GM18508 (cell line): ENCODE results near the gene DPP9.
"Not testable (repeated sequence)": the region's sequence is repeated elsewhere in the genome, so short reads cannot be mapped to it uniquely, and the experiment has no call there.

Experiments used
- ATAC-seq: cut with Tn5 transposase; IDR thresholded peaks from one replicate; pipeline ENCODE4 v1.9.1; 2021; ENCODE audit warnings: moderate number of reproducible peaks; ENCODE audit not compliant: insufficient read depth, unreplicated experiment

DPP9 gene

GRCh38 chr19:4742723-4743646 lies 19.3 kb upstream of the DPP9 start:
- ATAC-seq: no peak

GRCh38 chr19:4740092-4740491 lies 16.4 kb upstream of the DPP9 start:
- ATAC-seq: no peak

- ATAC-seq: no peak
Observed at GRCh38 chr19:4738734-4739133, 15.1 kb upstream of the DPP9 start.

DNA sequence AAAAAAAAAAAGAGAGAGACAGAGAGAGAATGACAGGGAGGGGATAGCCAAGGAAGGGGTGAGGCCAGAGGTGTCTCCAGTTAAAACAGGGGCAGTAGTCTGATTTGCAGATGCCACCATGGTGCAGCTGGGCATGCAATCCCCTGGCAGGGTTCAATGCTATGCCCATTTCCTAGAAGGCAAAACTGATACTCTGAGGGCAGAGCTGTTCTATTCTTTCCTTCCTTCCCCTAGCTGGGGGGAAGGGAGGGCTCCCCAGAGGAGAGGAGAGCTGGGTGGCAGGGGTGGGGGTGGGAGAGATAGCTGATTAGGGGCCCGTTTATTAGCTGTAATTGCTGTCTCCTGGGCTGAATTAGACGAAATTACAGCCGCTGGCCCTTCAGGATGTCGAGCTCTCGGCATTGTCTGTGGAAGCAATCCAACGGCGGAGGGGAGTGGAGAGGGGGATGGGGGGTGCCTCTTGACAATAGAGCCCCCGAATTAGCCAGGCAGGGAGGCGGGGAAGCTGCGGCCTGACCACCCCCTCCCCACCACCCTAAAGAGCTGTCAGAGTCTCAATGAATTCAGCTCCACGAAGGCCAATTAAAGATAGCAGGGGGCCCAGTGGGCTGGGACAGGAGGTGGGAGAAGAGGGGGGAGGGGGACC lies 14.4 kb upstream of the DPP9 start:
- no peak for ATAC-seq

GRCh38 chr19:4733755-4734345 lies 10.2 kb upstream of the DPP9 start:
- ATAC-seq: no peak

GRCh38 chr19:4732680-4733114 lies 9.1 kb upstream of the DPP9 start:
- ATAC-seq: no peak

- ATAC-seq: no peak
Observed at GRCh38 chr19:4730740-4731171, 7.1 kb upstream of the DPP9 start.

GRCh38 chr19:4728871-4729270 lies 5.2 kb upstream of the DPP9 start:
- no peak for ATAC-seq

- ATAC-seq: no peak
Observed at GRCh38 chr19:4722671-4723594, 709 bp downstream of the DPP9 start.

- ATAC-seq: no peak
Observed at GRCh38 chr19:4721196-4721595, 2.4 kb downstream of the DPP9 start.

- no peak for ATAC-seq
Observed at GRCh38 chr19:4720037-4720700, 3.5 kb downstream of the DPP9 start.

GRCh38 chr19:4719499-4719866 lies 4.2 kb downstream of the DPP9 start:
- no peak for ATAC-seq

DNA sequence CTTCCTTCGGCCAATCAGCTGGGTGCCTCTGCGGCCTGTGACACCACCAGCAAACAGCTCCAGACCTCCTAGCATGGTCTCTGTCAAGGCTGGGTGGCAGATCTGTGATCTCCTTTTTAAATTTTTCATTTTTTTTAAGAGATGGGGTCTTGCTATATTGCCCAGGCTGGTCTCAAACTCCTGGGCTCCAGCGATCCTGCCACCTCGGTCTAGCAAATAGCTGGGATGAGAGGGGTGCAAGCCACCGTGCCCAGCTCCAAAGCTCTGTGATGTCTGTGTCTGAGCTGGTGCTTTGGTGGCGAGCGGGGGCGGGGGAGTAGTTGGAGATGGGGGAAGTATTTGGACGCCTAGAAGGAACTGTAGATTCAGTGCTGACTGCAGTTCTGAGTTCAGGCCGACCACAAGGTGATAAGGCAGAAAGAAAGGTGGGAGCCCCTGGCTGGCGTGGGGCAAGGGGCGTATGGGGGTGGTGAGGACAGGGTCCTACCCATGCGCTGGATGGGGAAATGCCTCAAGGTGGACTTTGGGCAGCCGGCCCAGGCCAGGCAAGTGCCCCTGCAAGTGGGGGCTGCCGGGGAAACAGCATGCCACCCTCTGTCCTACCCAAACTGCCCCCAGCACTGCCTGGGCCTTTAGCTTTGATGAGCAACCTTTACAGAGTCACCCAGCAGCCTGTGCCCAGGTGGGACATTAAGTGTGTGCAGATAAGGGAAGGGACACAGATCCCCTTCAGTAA lies 5.5 kb downstream of the DPP9 start:
- no peak for ATAC-seq

DNA sequence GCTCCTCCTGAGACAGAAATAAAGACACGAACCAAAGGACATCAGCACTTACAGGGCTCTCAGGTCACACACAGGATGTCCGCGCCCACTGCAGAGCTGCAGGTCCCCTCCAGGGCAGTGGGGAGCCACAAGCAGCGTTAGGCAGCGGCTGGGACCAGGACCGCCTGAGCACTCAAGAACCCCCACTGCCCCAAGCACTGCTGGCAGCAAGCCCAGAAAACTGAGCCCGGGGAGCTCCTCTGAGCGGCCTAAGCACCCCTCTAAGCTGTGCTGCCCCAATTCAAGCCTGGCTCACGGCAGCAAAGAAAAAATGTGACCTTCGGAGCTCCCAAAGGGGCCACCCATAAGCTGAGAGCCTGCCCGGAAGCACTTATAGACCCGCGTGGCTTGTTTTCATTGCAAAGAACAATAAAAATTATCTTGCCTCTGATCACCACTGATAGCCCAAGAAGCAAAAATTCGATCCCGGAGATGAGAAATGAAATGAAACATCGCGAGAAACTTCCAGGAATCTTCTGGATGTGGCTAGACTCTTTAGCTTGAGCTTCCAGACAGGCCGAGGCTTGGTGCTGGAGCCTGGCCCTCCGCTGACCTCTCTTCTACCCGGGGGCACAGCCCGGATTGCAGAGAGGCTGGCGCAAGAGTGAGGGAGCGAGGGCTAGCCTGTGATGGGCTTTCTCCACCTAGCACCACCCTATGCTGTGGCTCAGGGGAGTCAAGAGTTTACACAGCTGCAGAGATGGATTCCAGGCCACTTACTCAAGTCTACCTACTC lies 6.3 kb downstream of the DPP9 start:
- no peak for ATAC-seq

GRCh38 chr19:4715529-4716221 lies 8.0 kb downstream of the DPP9 start:
- ATAC-seq: no peak

GRCh38 chr19:4715178-4715528 lies 8.5 kb downstream of the DPP9 start:
- ATAC-seq: not testable (repeated sequence)

- no peak for ATAC-seq
Observed at GRCh38 chr19:4714016-4714415, 9.6 kb downstream of the DPP9 start.
